ENCODE data around the gene ABCA2. TPM values are rescaled to one million over a fixed set of nuclear protein-coding genes. Genes with fewer than 3 reads are reported as not detected.

Gene ABCA2
- 1.3 to 4.2 TPM (median 1.4 TPM) in 3 replicates for polyA plus RNA-seq
- 16.1 TPM for polyA plus RNA-seq (2011; ENCODE audit: low read depth)
- 1.1 and 2.1 TPM in 2 replicates for polyA plus RNA-seq (2011; cell fraction: cytosol; rRNA removed)
- 13.2 and 21.6 TPM in 2 replicates for polyA plus RNA-seq (2011; cell fraction: nucleus; rRNA removed)
- 3.5 and 8.9 TPM in 2 replicates for polyA plus RNA-seq (2012; ENCODE audit: low replicate concordance)
- polyA minus RNA-seq = 3.2 to 16.3 TPM (median 4.1 TPM) in 3 replicates
- polyA minus RNA-seq (2011; cell fraction: cytosol; rRNA and poly(A)+ RNA removed) = 13.2 TPM
- 12.9 and 16.3 TPM in 2 replicates for polyA minus RNA-seq (2011; cell fraction: nucleus; rRNA and poly(A)+ RNA removed)

- TF ChIP-seq CTCF (optimal IDR thresholded peaks at IDR 0.05 in 1 of 3, IDR thresholded peaks at IDR 0.05 in 1 of 3, conservative IDR thresholded peaks at IDR 0.05 in 1 of 3; ENCODE audit: extremely low read depth in 1 of 3, insufficient read depth in 2 of 3, low read length in 3 of 3) = no peak
- no peak for TF ChIP-seq EZH2 (IDR thresholded peaks at IDR 0.05; ENCODE audit: low read length)
- H3K4me3 ChIP-seq (ENCODE audit: control insufficient read depth in 2 of 3, extremely low read depth in 1 of 3, insufficient read depth in 2 of 3, low read depth in 1 of 3, low read length in 3 of 3) = peak within 1 kb of the TSS; percentile 22 to 46 (median 39)
- no peaks in the 10 kb centered on the region for H3K79me2 ChIP-seq (ENCODE audit: control insufficient read depth, insufficient read depth, low read length)
- H3K27ac ChIP-seq (ENCODE audit: control insufficient read depth, insufficient read depth, low read length) = no peak within 1 kb of the TSS
- DNase-seq (ENCODE audit: low read depth, low spot score) (no peak), FAIRE-seq (no peak)
- H2AFZ ChIP-seq (ENCODE audit: control insufficient read depth, low read length) = no peak within 1 kb of the TSS
- peaks cover 15% of the 10 kb centered on the region for H3K27me3 ChIP-seq (ENCODE audit: control insufficient read depth, extremely low read depth, insufficient read depth, low read length)
- no peaks in the 10 kb centered on the region for H3K9me3 ChIP-seq (ENCODE audit: control insufficient read depth, low read depth, low read length)
- dilution Hi-C loops (cut with MboI; ENCODE audit: extremely low pct_ligation_motif_present, low sequenced_read_pairs) = no loop called here
- no peaks in the 10 kb centered on the region for H3K9me1 ChIP-seq (ENCODE audit: control insufficient read depth, extremely low read depth, insufficient read depth, low read length)
- no peak within 1 kb of the TSS for H3K9ac ChIP-seq (ENCODE audit: control insufficient read depth, extremely low read depth, insufficient read depth, low read length)
- H3K4me1 ChIP-seq (ENCODE audit: control insufficient read depth, extremely low read depth, insufficient read depth, low read length) = peaks cover 7% of the 10 kb centered on the region
- no peaks in the 10 kb centered on the region for H4K20me1 ChIP-seq (ENCODE audit: control insufficient read depth, extremely low read depth, insufficient read depth, low read length)
- peak within 1 kb of the TSS; percentile 81 for H3K4me2 ChIP-seq (ENCODE audit: control insufficient read depth, extremely low read depth, insufficient read depth, low read depth, low read length)
- H3K36me3 ChIP-seq (ENCODE audit: control insufficient read depth in 2 of 2, extremely low read depth in 1 of 2, insufficient read depth in 2 of 2, low read length in 2 of 2) = no peaks in the 10 kb centered on the region
Observed at GRCh38 chr9:137027369-137028262, at the start of gene ABCA2. TSS of gene ABCA2 (minus strand) at chr9:137028237. CDS start at chr9:137028140, 97 bp downstream.

- Histone ChIP-seq H3K27me3 (ENCODE audit: control insufficient read depth, extremely low read depth, insufficient read depth, low read length) (no peaks in the 10 kb centered on the region), H3K4me3 (ENCODE audit: control insufficient read depth in 2 of 3, extremely low read depth in 1 of 3, insufficient read depth in 2 of 3, low read depth in 1 of 3, low read length in 3 of 3) (peak within 1 kb of the TSS; percentile 50 to 67 (median 57)), H3K9me1 (ENCODE audit: control insufficient read depth, extremely low read depth, insufficient read depth, low read length) (no peaks in the 10 kb centered on the region), H3K4me2 (ENCODE audit: control insufficient read depth, extremely low read depth, insufficient read depth, low read depth, low read length) (peak within 1 kb of the TSS; percentile 82), H3K79me2 (ENCODE audit: control insufficient read depth, insufficient read depth, low read length) (no peaks in the 10 kb centered on the region), H3K4me1 (ENCODE audit: control insufficient read depth, extremely low read depth, insufficient read depth, low read length) (peaks cover 11% of the 10 kb centered on the region), H3K9me3 (ENCODE audit: control insufficient read depth, low read depth, low read length) (no peaks in the 10 kb centered on the region), H3K9ac (ENCODE audit: control insufficient read depth, extremely low read depth, insufficient read depth, low read length) (peak within 1 kb of the TSS; percentile 54), H4K20me1 (ENCODE audit: control insufficient read depth, extremely low read depth, insufficient read depth, low read length) (no peaks in the 10 kb centered on the region), H3K27ac (ENCODE audit: control insufficient read depth, insufficient read depth, low read length) (no peak within 1 kb of the TSS), H2AFZ (ENCODE audit: control insufficient read depth, low read length) (peak within 1 kb of the TSS; percentile 43), H3K36me3 (ENCODE audit: control insufficient read depth in 2 of 2, extremely low read depth in 1 of 2, insufficient read depth in 2 of 2, low read length in 2 of 2) (peaks cover 0 to 5% of the 10 kb centered on the region in 2 experiments)
- FAIRE-seq (no peak), DNase-seq (ENCODE audit: low read depth, low spot score) (no peak)
- TF ChIP-seq CTCF (optimal IDR thresholded peaks at IDR 0.05 in 1 of 3, IDR thresholded peaks at IDR 0.05 in 1 of 3, conservative IDR thresholded peaks at IDR 0.05 in 1 of 3; ENCODE audit: extremely low read depth in 1 of 3, insufficient read depth in 2 of 3, low read length in 3 of 3) (no peak), EZH2 (IDR thresholded peaks at IDR 0.05; ENCODE audit: low read length) (no peak)
- dilution Hi-C loops (cut with MboI; ENCODE audit: extremely low pct_ligation_motif_present, low sequenced_read_pairs) = no loop called here
Observed at GRCh38 chr9:137077010-137077747, 49.1 kb upstream of the ABCA2 start, which contains the start of gene UAP1L1. TSS of gene UAP1L1 (plus strand) at chr9:137077517. CDS start at chr9:137077533, 16 bp downstream.

Data from keratinocyte (primary cell).